Muscle layer of colon (tissue), 2 donors: Measurements from ENCODE around the gene ICE2.
A peak's percentile ranks its signal among the peaks of the same experiment; 100 is the strongest.

ENCODE experiments used
- H3K27ac ChIP-seq: one replicate; pipeline ENCODE4 v1.7.0; 2013; ENCODE audit warnings: low read depth, mild to moderate bottlenecking, low read length, moderate library complexity
- H3K27me3 ChIP-seq, 2 donors: one replicate each; pipeline ENCODE4 v1.7.0; 2013; ENCODE audit warnings: low read length in 2 of 2, mild to moderate bottlenecking in 2 of 2; ENCODE audit not compliant: insufficient read depth in 2 of 2, control insufficient read depth in 1 of 2
- H3K36me3 ChIP-seq: one replicate; pipeline ENCODE4 v1.7.0; 2013; ENCODE audit warnings: mild to moderate bottlenecking, low read length; ENCODE audit not compliant: insufficient read depth
- H3K4me1 ChIP-seq: one replicate; pipeline ENCODE4 v1.7.0; 2013; ENCODE audit warnings: mild to moderate bottlenecking, low read length; ENCODE audit not compliant: insufficient read depth
- H3K4me3 ChIP-seq, 2 donors: one replicate each; pipeline ENCODE4 v1.7.0; 2013; ENCODE audit warnings: low read length in 2 of 2, low read depth in 1 of 2, mild to moderate bottlenecking in 1 of 2, moderate library complexity in 1 of 2
- H3K9ac ChIP-seq: one replicate; pipeline ENCODE4 v1.7.0; 2013; ENCODE audit warnings: low read length
- H3K9me3 ChIP-seq: one replicate; pipeline ENCODE4 v1.7.0; 2013; ENCODE audit warnings: mild to moderate bottlenecking, low read length
- donor health status: abdominal sarcoma.
- donor health status: Adenocarcinoma of cecum.

Gene ICE2

GRCh38 chr15:60391722-60392315 is 87.1 kb downstream of the ICE2 start:
- no peak overlapping the region for H3K4me3 ChIP-seq
- no peaks in the 10 kb centered on the region for H3K27me3 ChIP-seq
- no peaks in the 10 kb centered on the region for H3K36me3 ChIP-seq
- peaks cover 74% of the 10 kb centered on the region for H3K4me1 ChIP-seq
- H3K27ac ChIP-seq: peak overlapping the region; percentile 20
- H3K9ac ChIP-seq: peak overlapping the region; percentile 16
- H3K9me3 ChIP-seq: no peaks in the 10 kb centered on the region

- H3K9ac ChIP-seq: no peak overlapping the region
- peak overlapping the region; percentile 20 for H3K27ac ChIP-seq
These were observed 88.0 kb downstream of the ICE2 start for GRCh38 chr15:60390871-60391501.

GRCh38 chr15:60390231-60390630 is 88.7 kb downstream of the ICE2 start:
- H3K27ac ChIP-seq: no peak overlapping the region
- no peaks in the 10 kb centered on the region for H3K36me3 ChIP-seq
- H3K4me3 ChIP-seq: peak overlapping the region in 1 of 2 donors; percentile 6

More at GRCh38 chr15:60390871-60391501, 88.0 kb downstream of the ICE2 start:
- no peaks in the 10 kb centered on the region for H3K36me3 ChIP-seq
- peaks cover 74% of the 10 kb centered on the region for H3K4me1 ChIP-seq
- peak overlapping the region in 1 of 2 donors; percentile 6 for H3K4me3 ChIP-seq
- no peaks in the 10 kb centered on the region for H3K9me3 ChIP-seq
- H3K27me3 ChIP-seq: no peaks in the 10 kb centered on the region

GRCh38 chr15:60389261-60390077 is 89.5 kb downstream of the ICE2 start:
- H3K36me3 ChIP-seq: no peaks in the 10 kb centered on the region

More at GRCh38 chr15:60390231-60390630, 88.7 kb downstream of the ICE2 start:
- H3K9me3 ChIP-seq: no peaks in the 10 kb centered on the region
- peaks cover 68% of the 10 kb centered on the region for H3K4me1 ChIP-seq
- H3K9ac ChIP-seq: no peak overlapping the region
- H3K27me3 ChIP-seq: no peaks in the 10 kb centered on the region

GRCh38 chr15:60387321-60387720 is 91.6 kb downstream of the ICE2 start:
- Histone ChIP-seq H3K9ac (no peak overlapping the region), H3K9me3 (no peaks in the 10 kb centered on the region), H3K27ac (no peak overlapping the region), H3K36me3 (peaks cover 12% of the 10 kb centered on the region), H3K4me3 (no peak overlapping the region), H3K4me1 (peaks cover 39% of the 10 kb centered on the region), H3K27me3 (no peaks in the 10 kb centered on the region)

More at GRCh38 chr15:60389261-60390077, 89.5 kb downstream of the ICE2 start:
- no peaks in the 10 kb centered on the region for H3K27me3 ChIP-seq
- H3K9ac ChIP-seq: no peak overlapping the region
- peaks cover 60% of the 10 kb centered on the region for H3K4me1 ChIP-seq
- peak overlapping the region in 1 of 2 donors; percentile 9 for H3K4me3 ChIP-seq
- H3K27ac ChIP-seq: no peak overlapping the region
- H3K9me3 ChIP-seq: no peaks in the 10 kb centered on the region

GRCh38 chr15:60386615-60387014 is 92.3 kb downstream of the ICE2 start:
- peaks cover 31% of the 10 kb centered on the region for H3K4me1 ChIP-seq
- no peaks in the 10 kb centered on the region for H3K27me3 ChIP-seq
- H3K27ac ChIP-seq: no peak overlapping the region

GRCh38 chr15:60385620-60386552 is 93.1 kb downstream of the ICE2 start:
- H3K4me3 ChIP-seq: no peak overlapping the region
- H3K4me1 ChIP-seq: peaks cover 24% of the 10 kb centered on the region
- H3K27me3 ChIP-seq: no peaks in the 10 kb centered on the region
- no peak overlapping the region for H3K9ac ChIP-seq
- H3K36me3 ChIP-seq: peaks cover 23% of the 10 kb centered on the region
- H3K9me3 ChIP-seq: no peaks in the 10 kb centered on the region
- no peak overlapping the region for H3K27ac ChIP-seq

More at GRCh38 chr15:60386615-60387014, 92.3 kb downstream of the ICE2 start:
- Histone ChIP-seq H3K9me3 (no peaks in the 10 kb centered on the region), H3K4me3 (no peak overlapping the region), H3K36me3 (peaks cover 18% of the 10 kb centered on the region), H3K9ac (no peak overlapping the region)

- Histone ChIP-seq H3K27ac (no peak overlapping the region), H3K36me3 (peaks cover 23% of the 10 kb centered on the region), H3K4me1 (peaks cover 12% of the 10 kb centered on the region)
These were observed 94.3 kb downstream of the ICE2 start for GRCh38 chr15:60384526-60385126.

GRCh38 chr15:60384053-60384452 is 94.9 kb downstream of the ICE2 start:
- no peak overlapping the region for H3K4me3 ChIP-seq
- no peaks in the 10 kb centered on the region for H3K27me3 ChIP-seq
- H3K9me3 ChIP-seq: no peaks in the 10 kb centered on the region
- H3K27ac ChIP-seq: no peak overlapping the region
- H3K4me1 ChIP-seq: peaks cover 6% of the 10 kb centered on the region
- H3K9ac ChIP-seq: no peak overlapping the region
- peaks cover 23% of the 10 kb centered on the region for H3K36me3 ChIP-seq

More at GRCh38 chr15:60384526-60385126, 94.3 kb downstream of the ICE2 start:
- Histone ChIP-seq H3K9me3 (no peaks in the 10 kb centered on the region), H3K9ac (no peak overlapping the region), H3K4me3 (no peak overlapping the region), H3K27me3 (no peaks in the 10 kb centered on the region)

GRCh38 chr15:60382773-60383674 is 95.9 kb downstream of the ICE2 start:
- H3K4me3 ChIP-seq: no peak overlapping the region
- H3K27me3 ChIP-seq: no peaks in the 10 kb centered on the region
- H3K36me3 ChIP-seq: peaks cover 23% of the 10 kb centered on the region
- H3K27ac ChIP-seq: no peak overlapping the region
- no peak overlapping the region for H3K9ac ChIP-seq
- no peaks in the 10 kb centered on the region for H3K9me3 ChIP-seq
- no peaks in the 10 kb centered on the region for H3K4me1 ChIP-seq
